Right hindlimb (tissue), 1 donor: ENCODE data around the gene ACSL5.
A peak's percentile ranks its signal among the peaks of the same experiment; 100 is the strongest.
"Not testable (repeated sequence)": the region's sequence is repeated elsewhere in the genome, so short reads cannot be mapped to it uniquely, and the experiment has no call there.

Source experiments
- DNase-seq: peaks from one replicate; pipeline ENCODE4 v3.0.0-alpha.2; 2018

ACSL5 gene

DNA sequence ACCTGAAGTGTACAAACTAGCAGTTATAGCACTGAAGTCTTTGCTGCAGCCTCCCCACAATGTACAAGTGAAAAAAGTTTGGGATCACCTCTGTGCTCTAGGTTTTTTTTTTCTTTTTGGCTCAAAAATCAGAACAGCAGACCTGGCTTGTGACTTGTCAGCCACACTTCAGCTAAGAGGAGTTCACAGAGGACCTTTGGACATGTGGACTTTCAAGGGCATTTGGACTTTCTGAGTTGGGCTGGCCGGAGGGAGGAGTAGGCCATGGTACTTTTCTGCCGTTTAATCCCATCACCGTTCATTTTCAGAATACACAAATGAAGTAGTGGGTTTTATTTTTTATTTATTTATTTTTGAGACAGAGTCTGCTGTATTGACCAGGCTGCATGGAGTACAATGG lies 21.9 kb upstream of the ACSL5 start:
- no peak for DNase-seq

- DNase-seq: no peak
Observed at GRCh38 chr10:112353046-112353445, 20.9 kb upstream of the ACSL5 start.

GRCh38 chr10:112356686-112357085 lies 17.2 kb upstream of the ACSL5 start:
- DNase-seq: no peak

DNA sequence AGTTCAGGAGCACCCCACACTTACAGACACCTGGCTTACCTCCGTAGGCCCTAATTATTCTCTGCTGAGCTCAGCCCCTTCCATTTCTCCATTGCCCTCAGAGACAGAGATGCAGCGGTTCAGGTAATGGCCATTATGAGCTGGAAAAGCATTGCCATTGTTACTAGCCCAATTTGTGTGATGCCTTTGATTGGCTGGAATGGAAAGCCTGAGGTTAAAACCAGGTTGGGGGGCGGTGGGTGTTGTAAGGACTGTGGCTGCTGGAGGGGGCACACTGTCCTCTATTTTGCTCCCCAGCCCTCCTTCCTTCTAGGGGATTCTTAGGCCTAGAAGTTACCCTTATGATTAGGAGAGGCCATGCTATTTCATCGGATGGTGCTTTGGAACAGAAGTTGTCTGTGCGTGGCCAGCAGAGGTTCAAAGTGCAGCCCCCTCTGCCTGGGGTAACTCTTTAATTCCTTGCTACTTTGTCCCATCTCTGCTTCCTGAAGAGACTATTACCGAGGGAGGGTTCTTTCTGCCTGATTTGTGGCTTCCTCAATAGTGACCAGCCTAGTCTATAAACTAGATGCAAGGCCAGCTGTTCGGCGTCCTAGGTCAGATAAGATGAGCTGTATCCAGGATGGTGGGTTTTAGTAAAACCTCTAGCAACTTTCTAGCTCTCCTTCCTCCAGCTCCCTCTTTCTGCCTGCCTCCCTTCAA lies 14.2 kb upstream of the ACSL5 start:
- DNase-seq: no peak

GRCh38 chr10:112360308-112361270 lies 13.3 kb upstream of the ACSL5 start:
- DNase-seq: peak; percentile 29

GRCh38 chr10:112361951-112362751 lies 11.8 kb upstream of the ACSL5 start:
- DNase-seq: peak; percentile 73

- no peak for DNase-seq
Observed at GRCh38 chr10:112362833-112363232, 11.1 kb upstream of the ACSL5 start.

DNA sequence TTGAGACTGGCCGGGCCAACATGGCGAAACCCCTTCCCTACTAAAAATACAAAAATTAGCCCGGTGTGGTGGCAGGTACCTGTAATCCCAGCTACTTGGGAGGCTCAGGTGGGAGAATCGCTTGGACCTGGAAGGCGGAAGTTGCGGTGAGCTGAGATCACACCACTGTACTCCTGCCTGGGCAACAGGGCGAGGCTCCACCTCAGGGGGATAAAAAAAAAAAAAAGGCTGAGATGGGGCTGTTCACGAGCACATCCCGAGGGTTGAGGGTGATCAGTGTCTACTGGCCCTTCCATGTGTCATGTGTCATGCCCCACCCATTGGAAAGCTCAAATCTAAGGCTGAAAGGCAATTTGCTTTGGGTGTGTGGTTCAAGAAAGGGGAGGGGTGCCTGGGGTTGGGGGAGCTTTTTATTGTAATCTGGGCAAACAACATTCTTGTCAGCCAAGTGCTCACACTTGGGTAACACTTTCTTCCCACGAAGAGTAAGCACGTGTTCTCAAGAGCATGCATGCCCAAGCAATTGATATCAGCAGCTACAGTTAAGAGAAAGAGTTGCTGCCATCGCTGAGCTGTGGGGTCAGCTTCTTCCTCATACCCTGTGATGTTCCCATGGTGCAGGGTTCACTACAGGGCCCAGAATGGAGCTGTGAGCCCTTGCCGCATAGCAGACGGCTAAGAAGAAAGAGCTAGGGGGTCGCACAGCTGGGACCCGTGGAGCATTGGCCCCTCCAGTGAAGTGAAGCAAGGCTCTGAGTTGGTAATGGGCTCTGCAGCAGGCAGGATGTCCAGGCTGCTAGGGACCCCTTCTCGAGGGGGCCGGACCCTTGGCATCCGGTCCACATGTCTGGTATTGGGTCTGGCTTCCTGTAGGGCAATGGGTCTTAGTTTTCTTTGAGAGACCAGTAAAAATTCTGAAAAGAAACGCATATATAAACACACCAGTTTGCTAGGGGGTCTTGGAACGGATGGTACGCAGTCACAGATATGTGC lies 9.9 kb upstream of the ACSL5 start:
- no peak for DNase-seq

GRCh38 chr10:112365014-112365432 lies 8.9 kb upstream of the ACSL5 start:
- no peak for DNase-seq

DNA sequence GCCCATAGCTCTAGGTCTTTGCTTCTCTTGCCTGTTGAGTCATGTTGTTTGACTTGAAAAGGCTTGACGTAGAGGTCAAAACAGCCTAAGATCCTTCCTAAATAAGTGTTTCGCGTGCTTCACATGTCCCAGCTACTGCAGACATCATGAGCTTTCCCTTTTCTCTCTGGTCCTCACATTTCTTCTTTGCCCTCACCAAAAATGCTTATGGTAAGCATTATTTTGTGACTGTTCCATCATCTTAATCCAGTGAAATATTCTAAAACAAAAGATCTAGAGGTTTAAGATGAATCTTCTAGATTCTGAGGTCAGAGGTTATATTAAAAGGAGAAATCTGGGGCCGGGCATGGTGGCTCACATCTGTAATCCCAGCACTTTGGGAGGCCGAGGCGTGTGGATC lies 8.5 kb upstream of the ACSL5 start:
- DNase-seq: no peak

- DNase-seq: no peak
Observed at GRCh38 chr10:112366992-112367391, 6.9 kb upstream of the ACSL5 start.

DNA sequence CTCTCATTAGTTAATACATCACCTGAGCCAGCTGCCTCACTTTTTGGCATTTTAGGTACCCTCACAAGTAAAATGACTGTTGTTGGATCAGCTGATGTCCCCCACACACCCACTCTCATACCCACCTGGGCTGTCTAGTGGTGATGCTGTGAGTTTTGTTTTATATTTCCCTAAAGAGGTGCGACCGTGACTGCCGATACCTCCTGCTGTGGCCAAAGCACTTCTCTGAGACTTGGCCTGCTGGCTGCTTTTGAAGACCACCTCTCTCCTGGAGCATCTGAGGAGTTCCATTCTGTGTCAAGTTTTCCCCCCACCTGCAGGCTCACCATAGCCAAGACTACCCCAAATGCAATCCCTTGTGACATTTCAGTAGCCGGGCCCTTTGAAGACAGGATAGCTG lies 6.4 kb upstream of the ACSL5 start:
- no peak for DNase-seq

- no peak for DNase-seq
Observed at GRCh38 chr10:112369495-112370423, 4.2 kb upstream of the ACSL5 start.

- no peak for DNase-seq
Observed at GRCh38 chr10:112370424-112370819, 3.5 kb upstream of the ACSL5 start.

DNA sequence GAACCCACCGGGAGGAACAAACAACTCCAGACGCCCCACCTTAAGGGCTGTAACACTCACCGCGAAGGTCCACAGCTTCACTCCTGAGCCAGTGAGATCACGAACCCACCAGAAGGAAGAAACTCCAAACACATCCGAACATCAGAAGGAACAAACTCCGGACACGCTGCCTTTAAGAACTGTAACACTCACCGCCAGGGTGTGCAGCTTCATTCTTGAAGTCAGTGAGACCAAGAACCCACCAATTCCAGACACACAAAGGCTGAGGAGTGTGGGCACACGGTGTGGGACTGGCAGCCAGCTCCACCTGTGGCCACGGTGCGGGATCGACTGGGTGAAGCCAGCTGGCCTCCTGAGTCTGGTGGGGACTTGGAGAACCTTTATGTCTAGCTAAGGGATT lies 2.6 kb upstream of the ACSL5 start:
- DNase-seq: not testable (repeated sequence)

DNA sequence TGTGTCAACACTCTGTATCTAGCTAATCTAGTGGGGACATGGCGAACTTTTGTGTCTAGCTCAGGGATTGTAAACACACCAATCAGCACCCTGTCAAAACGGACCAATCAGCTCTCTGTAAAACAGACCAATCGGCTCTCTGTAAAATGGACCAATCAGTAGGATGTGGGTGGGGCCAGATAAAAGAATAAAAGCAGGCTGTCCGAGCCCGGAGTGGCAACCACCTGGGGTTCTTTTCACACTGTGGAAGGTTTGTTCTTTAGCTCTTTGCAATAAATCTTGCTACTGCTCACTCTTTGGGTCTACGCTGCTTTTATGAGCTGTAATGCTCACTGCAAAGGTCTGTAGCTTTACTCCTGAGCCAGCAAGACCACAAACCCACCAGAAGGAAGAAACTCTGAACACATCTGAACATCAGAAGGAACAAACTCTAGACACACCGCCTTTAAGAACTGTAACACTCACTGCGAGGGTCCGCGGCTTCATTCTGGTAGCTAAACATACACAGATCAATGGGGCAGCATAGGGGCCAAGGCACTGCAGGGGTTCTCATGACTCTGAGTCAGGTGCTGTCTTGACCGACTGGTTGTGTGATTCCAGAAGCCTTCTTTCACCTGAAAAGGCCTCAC lies 1.6 kb upstream of the ACSL5 start:
- not testable (repeated sequence) for DNase-seq

- DNase-seq: no peak
Observed at GRCh38 chr10:112374724-112375541, 1.0 kb downstream of the ACSL5 start.

- DNase-seq: no peak
Observed at GRCh38 chr10:112375721-112376395, 1.9 kb downstream of the ACSL5 start.

DNA sequence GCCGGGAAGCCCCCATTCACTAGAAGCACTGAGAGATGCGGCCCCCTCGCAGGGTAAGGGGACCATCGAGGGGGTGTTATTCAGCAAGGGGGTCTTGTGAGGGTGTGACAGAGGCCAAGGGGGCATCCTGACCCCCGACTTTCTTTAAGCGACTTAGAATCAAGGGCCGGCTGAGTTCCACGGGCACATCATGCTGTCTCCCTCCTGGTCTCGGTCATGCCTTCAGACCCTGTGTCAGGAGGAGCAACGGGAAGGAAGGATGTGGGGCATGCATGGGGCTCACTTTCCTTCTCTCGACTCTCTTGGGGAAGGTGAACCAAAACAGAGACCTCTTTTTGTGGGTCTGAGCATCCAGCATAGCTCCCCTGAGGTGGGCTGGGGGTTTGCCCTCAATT lies 2.5 kb downstream of the ACSL5 start:
- no peak for DNase-seq
